ENCODE measurements around the gene EPN1. TPM values are rescaled to one million over a fixed set of nuclear protein-coding genes. Genes with fewer than 3 reads are reported as not detected.
A peak's percentile ranks its signal among the peaks of the same experiment; 100 is the strongest.

Gene EPN1
- total RNA-seq, 2 donors from 2014 or later, result 179 to 187 TPM

DNA sequence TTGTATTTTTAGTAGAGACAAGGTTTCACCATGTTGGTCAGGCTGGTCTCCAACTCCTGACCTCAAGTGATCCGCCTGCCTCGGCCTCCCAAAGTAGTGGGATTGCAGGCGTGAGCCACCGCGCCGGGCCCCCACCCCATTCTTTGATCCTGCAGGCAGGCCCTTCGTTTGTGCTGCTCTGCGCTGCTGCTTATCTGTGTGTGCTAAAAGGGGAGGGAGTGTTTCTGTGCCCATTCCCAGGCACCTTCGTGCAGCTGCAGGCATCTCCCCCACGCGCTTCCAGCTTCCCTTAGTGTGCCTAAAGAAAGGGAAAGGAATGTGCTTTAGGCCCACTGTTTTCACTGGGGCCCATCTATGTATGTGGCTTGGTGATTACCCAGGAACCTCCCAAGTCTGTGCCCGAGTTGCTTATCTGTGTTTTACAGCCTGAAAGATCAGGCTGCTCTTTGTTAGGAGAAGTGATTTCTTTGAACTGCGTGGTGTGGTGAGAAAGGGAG lies 27.2 kb downstream of the EPN1 start:
- TF ChIP-seq, protein P1, sequence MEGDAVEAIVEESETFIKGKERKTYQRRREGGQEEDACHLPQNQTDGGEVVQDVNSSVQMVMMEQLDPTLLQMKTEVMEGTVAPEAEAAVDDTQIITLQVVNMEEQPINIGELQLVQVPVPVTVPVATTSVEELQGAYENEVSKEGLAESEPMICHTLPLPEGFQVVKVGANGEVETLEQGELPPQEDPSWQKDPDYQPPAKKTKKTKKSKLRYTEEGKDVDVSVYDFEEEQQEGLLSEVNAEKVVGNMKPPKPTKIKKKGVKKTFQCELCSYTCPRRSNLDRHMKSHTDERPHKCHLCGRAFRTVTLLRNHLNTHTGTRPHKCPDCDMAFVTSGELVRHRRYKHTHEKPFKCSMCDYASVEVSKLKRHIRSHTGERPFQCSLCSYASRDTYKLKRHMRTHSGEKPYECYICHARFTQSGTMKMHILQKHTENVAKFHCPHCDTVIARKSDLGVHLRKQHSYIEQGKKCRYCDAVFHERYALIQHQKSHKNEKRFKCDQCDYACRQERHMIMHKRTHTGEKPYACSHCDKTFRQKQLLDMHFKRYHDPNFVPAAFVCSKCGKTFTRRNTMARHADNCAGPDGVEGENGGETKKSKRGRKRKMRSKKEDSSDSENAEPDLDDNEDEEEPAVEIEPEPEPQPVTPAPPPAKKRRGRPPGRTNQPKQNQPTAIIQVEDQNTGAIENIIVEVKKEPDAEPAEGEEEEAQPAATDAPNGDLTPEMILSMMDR (IDR thresholded peaks at IDR 0.05), result no peak

DNA sequence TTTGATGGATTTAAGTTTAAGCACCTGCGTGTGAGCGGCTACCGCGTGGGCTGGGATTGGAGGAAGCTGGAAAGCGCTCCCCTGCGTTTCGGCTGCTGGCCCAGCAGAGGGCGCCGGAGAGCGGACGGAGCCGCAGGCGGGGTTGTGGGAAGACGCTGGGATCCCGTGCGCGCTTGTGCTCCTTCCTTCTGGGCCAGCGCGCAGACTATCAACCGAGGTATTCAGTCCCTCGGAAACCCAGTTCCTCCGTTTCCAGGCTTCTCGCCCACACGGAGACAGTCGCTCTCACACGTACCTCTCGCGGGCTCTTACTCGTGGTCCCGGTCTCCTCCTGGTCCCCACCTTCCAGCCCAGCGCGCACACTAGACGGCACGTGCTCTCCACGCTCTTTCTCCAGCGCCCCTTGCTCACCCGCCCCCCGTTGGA lies 28.8 kb downstream of the EPN1 start:
- Histone ChIP-seq H3K27me3 (no peaks in the 10 kb centered on the region), H3K27ac (no peak overlapping the region), H3K9me3 (no peaks in the 10 kb centered on the region), H3K4me1 (no peaks in the 10 kb centered on the region), H3K36me3 (peaks cover 6% of the 10 kb centered on the region), H3K4me3 (no peak overlapping the region)
- DNase-seq (ENCODE audit: low spot score), result no peak
- TF ChIP-seq, protein P1 (IDR thresholded peaks at IDR 0.05), result peak; percentile 76 to 84

More for the DNA sequence above, 27.2 kb downstream of the EPN1 start:
- no peaks in the 10 kb centered on the region for H3K4me1 ChIP-seq
- H3K4me3 ChIP-seq, result no peak overlapping the region
- H3K36me3 ChIP-seq, result peaks cover 6% of the 10 kb centered on the region
- no peak overlapping the region for H3K27ac ChIP-seq
- no peak for DNase-seq (ENCODE audit: low spot score)
- H3K9me3 ChIP-seq, result no peaks in the 10 kb centered on the region
- no peaks in the 10 kb centered on the region for H3K27me3 ChIP-seq

DNA sequence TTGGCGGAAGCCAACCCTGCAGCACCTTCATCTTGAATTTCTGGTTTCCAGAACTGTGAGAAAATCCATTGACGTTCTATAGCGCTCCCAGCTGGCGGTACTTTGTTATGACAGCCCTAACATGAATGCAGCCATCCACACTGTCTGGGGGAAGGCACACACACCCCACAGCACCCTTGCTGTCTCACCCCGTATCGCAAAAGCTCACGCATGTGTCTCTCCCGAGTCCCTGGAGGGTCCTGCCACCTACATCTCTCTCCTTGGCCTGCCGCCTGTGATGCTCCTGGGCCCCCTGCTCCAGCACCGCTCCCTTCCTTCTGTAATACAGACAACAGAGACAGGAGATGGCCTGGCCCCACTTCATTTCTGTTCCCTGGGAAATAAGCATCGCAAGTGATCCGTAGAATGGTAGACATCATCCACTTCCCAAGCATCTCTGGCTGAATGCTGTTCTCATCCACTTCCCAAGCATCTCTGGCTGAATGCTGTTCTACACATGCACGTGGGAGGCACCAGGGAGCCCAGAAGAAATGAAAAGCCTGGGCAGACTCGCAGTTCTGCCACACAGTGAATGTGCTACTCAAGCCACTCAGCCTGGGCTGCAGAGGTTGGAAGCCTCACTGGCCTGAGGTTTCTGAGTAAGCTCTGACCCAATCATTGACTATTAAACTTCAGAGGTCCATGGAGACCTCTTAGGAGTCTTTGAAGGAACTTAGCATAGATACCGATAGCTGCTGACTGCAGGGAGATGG lies 29.6 kb downstream of the EPN1 start:
- no peak overlapping the region for H3K27ac ChIP-seq
- no peak for DNase-seq (ENCODE audit: low spot score)
- H3K4me1 ChIP-seq, result no peaks in the 10 kb centered on the region
- no peaks in the 10 kb centered on the region for H3K27me3 ChIP-seq
- H3K36me3 ChIP-seq, result no peaks in the 10 kb centered on the region
- TF ChIP-seq, protein P1 (IDR thresholded peaks at IDR 0.05), result no peak
- no peaks in the 10 kb centered on the region for H3K9me3 ChIP-seq
- no peak overlapping the region for H3K4me3 ChIP-seq

DNA sequence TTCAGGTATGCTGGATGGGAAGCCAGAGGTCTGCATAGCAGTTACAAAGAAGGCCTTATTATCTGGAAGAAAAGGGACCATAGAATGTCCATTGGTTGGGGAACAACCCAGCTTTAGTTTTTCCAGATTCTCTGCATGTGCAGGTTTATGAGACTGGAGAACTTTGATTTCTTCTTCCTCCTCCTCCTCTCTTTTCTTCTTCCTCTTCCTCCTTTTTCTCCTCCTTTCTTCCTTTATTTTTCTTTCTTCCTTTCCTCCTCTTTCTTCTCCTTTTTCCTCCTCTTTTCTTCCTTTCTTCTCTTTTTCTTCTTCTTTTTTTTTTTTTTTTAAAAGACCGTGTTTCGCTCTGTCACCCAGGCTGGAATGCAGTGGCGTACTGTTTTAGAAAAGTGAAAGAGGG lies 30.9 kb downstream of the EPN1 start:
- Histone ChIP-seq H3K27me3 (no peaks in the 10 kb centered on the region), H3K4me3 (no peak overlapping the region), H3K27ac (no peak overlapping the region), H3K36me3 (no peaks in the 10 kb centered on the region), H3K4me1 (no peaks in the 10 kb centered on the region), H3K9me3 (no peaks in the 10 kb centered on the region)
- no peak for DNase-seq (ENCODE audit: low spot score)
- TF ChIP-seq, protein P1 (IDR thresholded peaks at IDR 0.05), result no peak

DNA sequence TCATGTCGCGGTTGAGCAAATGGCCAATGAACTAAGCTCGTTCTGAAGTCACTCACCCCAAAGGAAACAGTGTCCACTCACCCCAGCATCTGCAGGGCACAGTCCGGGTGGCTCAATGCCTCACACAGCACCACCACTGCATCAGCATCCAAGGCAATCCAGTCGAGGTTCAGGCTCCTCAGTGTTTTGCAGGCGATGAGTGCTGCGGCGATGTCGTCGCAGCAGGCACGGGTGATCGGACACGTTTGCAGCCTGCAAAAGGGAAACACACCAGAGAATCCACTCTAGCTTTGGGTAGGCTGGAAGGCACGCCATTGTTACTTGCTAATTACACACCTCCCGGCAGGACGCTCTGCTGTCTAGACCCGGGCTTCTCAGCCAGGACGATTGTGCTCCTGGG lies 36.7 kb downstream of the EPN1 start:
- H3K36me3 ChIP-seq, result no peaks in the 10 kb centered on the region
- no peaks in the 10 kb centered on the region for H3K27me3 ChIP-seq
- DNase-seq (ENCODE audit: low spot score), result no peak
- H3K4me1 ChIP-seq, result no peaks in the 10 kb centered on the region
- no peak overlapping the region for H3K4me3 ChIP-seq
- TF ChIP-seq, protein P1 (IDR thresholded peaks at IDR 0.05), result no peak
- H3K27ac ChIP-seq, result no peak overlapping the region
- no peaks in the 10 kb centered on the region for H3K9me3 ChIP-seq
